IPS-NIHi11 (cell line): Measurements from ENCODE around the gene PLEKHM1.
A peak's percentile ranks its signal among the peaks of the same experiment; 100 is the strongest.

Experiments used
- DNase-seq: peaks from one replicate; pipeline ENCODE4 v3.0.0; 2012; ENCODE audit warnings: mixed read lengths, low spot score

PLEKHM1 gene

GRCh38 chr17:45427181-45427835 is 63.2 kb downstream of the PLEKHM1 start:
- DNase-seq, result no peak

GRCh38 chr17:45426561-45426960 is 64.0 kb downstream of the PLEKHM1 start:
- DNase-seq, result no peak

GRCh38 chr17:45425984-45426413 is 64.5 kb downstream of the PLEKHM1 start:
- no peak for DNase-seq

GRCh38 chr17:45425125-45425983 is 65.2 kb downstream of the PLEKHM1 start:
- peak; percentile 72 for DNase-seq

GRCh38 chr17:45424769-45425124 is 65.8 kb downstream of the PLEKHM1 start:
- no peak for DNase-seq

- DNase-seq, result no peak
Measured at GRCh38 chr17:45423975-45424335, 66.6 kb downstream of the PLEKHM1 start.

- DNase-seq, result no peak
Measured at GRCh38 chr17:45423304-45423974, 67.1 kb downstream of the PLEKHM1 start.

- DNase-seq, result no peak
Measured at GRCh38 chr17:45414990-45415881, 75.3 kb downstream of the PLEKHM1 start.

GRCh38 chr17:45413498-45413923 is 77.0 kb downstream of the PLEKHM1 start:
- DNase-seq, result no peak

- DNase-seq, result no peak
Measured at GRCh38 chr17:45411348-45412105, 79.0 kb downstream of the PLEKHM1 start.

- DNase-seq, result no peak
Measured at GRCh38 chr17:45410144-45411091, 80.1 kb downstream of the PLEKHM1 start.

- DNase-seq, result no peak
Measured at GRCh38 chr17:45409659-45410076, 80.9 kb downstream of the PLEKHM1 start.

- no peak for DNase-seq
Measured at GRCh38 chr17:45408611-45409421, 81.7 kb downstream of the PLEKHM1 start.

- no peak for DNase-seq
Measured at GRCh38 chr17:45406107-45406506, 84.4 kb downstream of the PLEKHM1 start.

- peak; percentile 94 for DNase-seq
Measured at GRCh38 chr17:45405250-45406086, 85.1 kb downstream of the PLEKHM1 start.

- no peak for DNase-seq
Measured at GRCh38 chr17:45404870-45405249, 85.7 kb downstream of the PLEKHM1 start.

GRCh38 chr17:45403906-45404490 is 86.5 kb downstream of the PLEKHM1 start:
- DNase-seq, result no peak

- no peak for DNase-seq
Measured at GRCh38 chr17:45402916-45403315, 87.6 kb downstream of the PLEKHM1 start.
